Erythroblast (primary cell): Measurements from ENCODE around the gene SV2C.

Source experiments
- GATA1 ChIP-seq: IDR thresholded peaks from 2 replicates; pipeline ENCODE4 v1.6.1; 2011; ENCODE audit warnings: low read depth, mild to moderate bottlenecking, control low read depth, low read length, moderate library complexity
- POLR2A ChIP-seq: IDR thresholded peaks from 2 replicates; pipeline ENCODE4 v1.6.1; 2011; ENCODE audit warnings: mild to moderate bottlenecking, low read length

- TF ChIP-seq POLR2A (no peak), GATA1 (no peak)
These were observed 208.3 kb downstream of the SV2C start for GRCh38 chr5:76291305-76292077.
